ENCODE results near the gene MOV10L1.

Gene MOV10L1

GRCh38 chr22:50208430-50208938 is 118.7 kb downstream of the MOV10L1 start:
- Histone ChIP-seq H3K79me2 (peaks cover 7% of the 10 kb centered on the region), H3K9me3 (ENCODE audit: control insufficient read depth, low read length) (no peaks in the 10 kb centered on the region), H3K27ac (no peak overlapping the region), H2AFZ (no peak overlapping the region), H3K27me3 (ENCODE audit: control insufficient read depth, insufficient read depth, low read length) (no peaks in the 10 kb centered on the region), H3K4me2 (ENCODE audit: low read length) (no peak overlapping the region), H3K4me3 (ENCODE audit: low read depth, low read length) (no peak overlapping the region), H3K9ac (no peak overlapping the region), H3K4me1 (peaks cover 2% of the 10 kb centered on the region), H3K36me3 (ENCODE audit: control insufficient read depth, insufficient read depth, low read length) (no peaks in the 10 kb centered on the region)
- TF ChIP-seq, protein P1, sequence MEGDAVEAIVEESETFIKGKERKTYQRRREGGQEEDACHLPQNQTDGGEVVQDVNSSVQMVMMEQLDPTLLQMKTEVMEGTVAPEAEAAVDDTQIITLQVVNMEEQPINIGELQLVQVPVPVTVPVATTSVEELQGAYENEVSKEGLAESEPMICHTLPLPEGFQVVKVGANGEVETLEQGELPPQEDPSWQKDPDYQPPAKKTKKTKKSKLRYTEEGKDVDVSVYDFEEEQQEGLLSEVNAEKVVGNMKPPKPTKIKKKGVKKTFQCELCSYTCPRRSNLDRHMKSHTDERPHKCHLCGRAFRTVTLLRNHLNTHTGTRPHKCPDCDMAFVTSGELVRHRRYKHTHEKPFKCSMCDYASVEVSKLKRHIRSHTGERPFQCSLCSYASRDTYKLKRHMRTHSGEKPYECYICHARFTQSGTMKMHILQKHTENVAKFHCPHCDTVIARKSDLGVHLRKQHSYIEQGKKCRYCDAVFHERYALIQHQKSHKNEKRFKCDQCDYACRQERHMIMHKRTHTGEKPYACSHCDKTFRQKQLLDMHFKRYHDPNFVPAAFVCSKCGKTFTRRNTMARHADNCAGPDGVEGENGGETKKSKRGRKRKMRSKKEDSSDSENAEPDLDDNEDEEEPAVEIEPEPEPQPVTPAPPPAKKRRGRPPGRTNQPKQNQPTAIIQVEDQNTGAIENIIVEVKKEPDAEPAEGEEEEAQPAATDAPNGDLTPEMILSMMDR (IDR thresholded peaks at IDR 0.05), result no peak

GRCh38 chr22:50208939-50209892 is 119.4 kb downstream of the MOV10L1 start:
- TF ChIP-seq, protein P1 (IDR thresholded peaks at IDR 0.05), result no peak
- Histone ChIP-seq H3K27ac (no peak overlapping the region), H3K9me3 (ENCODE audit: control insufficient read depth, low read length) (no peaks in the 10 kb centered on the region), H2AFZ (no peak overlapping the region), H3K9ac (no peak overlapping the region), H3K4me1 (peaks cover 2% of the 10 kb centered on the region), H3K79me2 (peaks cover 7% of the 10 kb centered on the region), H3K4me3 (ENCODE audit: low read depth, low read length) (no peak overlapping the region), H3K4me2 (ENCODE audit: low read length) (no peak overlapping the region), H3K36me3 (ENCODE audit: control insufficient read depth, insufficient read depth, low read length) (no peaks in the 10 kb centered on the region), H3K27me3 (ENCODE audit: control insufficient read depth, insufficient read depth, low read length) (no peaks in the 10 kb centered on the region)

GRCh38 chr22:50209893-50210292 is 120.1 kb downstream of the MOV10L1 start:
- Histone ChIP-seq H3K36me3 (ENCODE audit: control insufficient read depth, insufficient read depth, low read length) (no peaks in the 10 kb centered on the region), H3K27ac (no peak overlapping the region)

GRCh38 chr22:50210378-50211139 is 120.8 kb downstream of the MOV10L1 start:
- TF ChIP-seq, protein P1 (IDR thresholded peaks at IDR 0.05), result no peak
- Histone ChIP-seq H3K79me2 (peaks cover 7% of the 10 kb centered on the region), H3K9ac (no peak overlapping the region), H2AFZ (no peak overlapping the region), H3K4me2 (ENCODE audit: low read length) (no peak overlapping the region), H3K36me3 (ENCODE audit: control insufficient read depth, insufficient read depth, low read length) (no peaks in the 10 kb centered on the region), H3K4me3 (ENCODE audit: low read depth, low read length) (no peak overlapping the region), H3K9me3 (ENCODE audit: control insufficient read depth, low read length) (no peaks in the 10 kb centered on the region), H3K27ac (no peak overlapping the region), H3K4me1 (peaks cover 2% of the 10 kb centered on the region), H3K27me3 (ENCODE audit: control insufficient read depth, insufficient read depth, low read length) (no peaks in the 10 kb centered on the region)

More at GRCh38 chr22:50209893-50210292, 120.1 kb downstream of the MOV10L1 start:
- H3K27me3 ChIP-seq (ENCODE audit: control insufficient read depth, insufficient read depth, low read length), result no peaks in the 10 kb centered on the region
- H3K9ac ChIP-seq, result no peak overlapping the region
- no peak overlapping the region for H2AFZ ChIP-seq
- TF ChIP-seq, protein P1 (IDR thresholded peaks at IDR 0.05), result peak; percentile 70
- peaks cover 7% of the 10 kb centered on the region for H3K79me2 ChIP-seq
- H3K4me1 ChIP-seq, result peaks cover 2% of the 10 kb centered on the region
- no peak overlapping the region for H3K4me2 ChIP-seq (ENCODE audit: low read length)
- H3K4me3 ChIP-seq (ENCODE audit: low read depth, low read length), result no peak overlapping the region
- H3K9me3 ChIP-seq (ENCODE audit: control insufficient read depth, low read length), result no peaks in the 10 kb centered on the region

Data from parathyroid adenoma (tissue), 2 donors.